Neuronal stem cell (in vitro differentiated cells): ENCODE measurements around the gene GMPS.
A peak's percentile ranks its signal among the peaks of the same experiment; 100 is the strongest.
"Not testable (repeated sequence)": the region's sequence is repeated elsewhere in the genome, so short reads cannot be mapped to it uniquely, and the experiment has no call there.

Experiments
- DNase-seq: peaks from one replicate; pipeline ENCODE4 v3.0.0-alpha.2; 2013; ENCODE audit warnings: low spot score
- H2AFZ ChIP-seq: one replicate; pipeline ENCODE4 v1.6.1; 2013; ENCODE audit warnings: mild to moderate bottlenecking, low read length, inconsistent platforms
- H2AK5ac ChIP-seq: 2 replicates; pipeline ENCODE4 v1.6.1; 2013; ENCODE audit warnings: low read depth, mild to moderate bottlenecking, inconsistent platforms, low read length, moderate library complexity, mixed read lengths
- H2BK120ac ChIP-seq: 2 replicates; pipeline ENCODE4 v1.6.1; 2013; ENCODE audit warnings: low read depth, mild to moderate bottlenecking, inconsistent platforms, low read length, moderate library complexity, mixed read lengths
- H2BK12ac ChIP-seq: one replicate; pipeline ENCODE4 v1.6.1; 2013; ENCODE audit warnings: low read length, inconsistent platforms
- H2BK15ac ChIP-seq: 2 replicates; pipeline ENCODE4 v1.6.1; 2013; ENCODE audit warnings: mild to moderate bottlenecking, low read length, inconsistent platforms, mixed read lengths
- H2BK5ac ChIP-seq: one replicate; pipeline ENCODE4 v1.6.1; 2013; ENCODE audit warnings: inconsistent platforms, mild to moderate bottlenecking, low read length, moderate library complexity
- H3K14ac ChIP-seq: one replicate; pipeline ENCODE4 v1.6.1; 2013; ENCODE audit warnings: low read length, inconsistent platforms
- H3K18ac ChIP-seq: 2 replicates; pipeline ENCODE4 v1.6.1; 2013; ENCODE audit warnings: low read length, inconsistent platforms
- H3K23ac ChIP-seq: 2 replicates; pipeline ENCODE4 v1.6.1; 2013; ENCODE audit warnings: low read depth, mild to moderate bottlenecking, mixed read lengths, low read length, inconsistent platforms; ENCODE audit not compliant: poor library complexity
- H3K27ac ChIP-seq: replicated peaks from 3 replicates; pipeline ENCODE4 v1.5.1; 2013; ENCODE audit warnings: low read length, inconsistent platforms
- H3K27me3 ChIP-seq, 3 experiments: 2 replicates each; pipeline ENCODE4 v1.6.1; 2013; ENCODE audit warnings: low read length in 3 of 3, mild to moderate bottlenecking in 2 of 3, inconsistent platforms in 1 of 3, low read depth in 1 of 3, mixed read lengths in 1 of 3, moderate library complexity in 1 of 3; ENCODE audit not compliant: control insufficient read depth in 3 of 3, insufficient read depth in 3 of 3
- H3K36me3 ChIP-seq, 2 donors: replicated peaks in 1 of 2; 2 replicates each; pipeline ENCODE4 v1.6.1; 2013; ENCODE audit warnings: low read length in 2 of 2; ENCODE audit not compliant: control insufficient read depth in 2 of 2, insufficient read depth in 2 of 2
- H3K4ac ChIP-seq: 2 replicates; pipeline ENCODE4 v1.6.1; 2013; ENCODE audit warnings: inconsistent platforms, mild to moderate bottlenecking, low read length, moderate library complexity
- H3K4me1 ChIP-seq, 2 donors: 1 replicate in 1 of 2; 2 replicates in 1 of 2; pipeline ENCODE4 v1.6.1; 2013; ENCODE audit warnings: low read length in 2 of 2, low read depth in 1 of 2; ENCODE audit not compliant: control insufficient read depth in 2 of 2, insufficient read depth in 1 of 2
- H3K4me2 ChIP-seq: one replicate; pipeline ENCODE4 v1.6.1; 2013; ENCODE audit warnings: mild to moderate bottlenecking, low read length, inconsistent platforms; ENCODE audit not compliant: insufficient read depth, poor library complexity, severe bottlenecking
- H3K4me3 ChIP-seq, 2 donors: 2 replicates each; pipeline ENCODE4 v1.5.1; 2013; ENCODE audit warnings: low read length in 2 of 2, mild to moderate bottlenecking in 2 of 2, inconsistent platforms in 1 of 2, moderate library complexity in 1 of 2
- H3K79me1 ChIP-seq: one replicate; pipeline ENCODE4 v1.6.1; 2013; ENCODE audit warnings: low read depth, mild to moderate bottlenecking, inconsistent platforms, low read length, moderate library complexity
- H3K9ac ChIP-seq: one replicate; pipeline ENCODE4 v1.6.1; 2013; ENCODE audit warnings: mild to moderate bottlenecking, low read depth, low read length, inconsistent platforms; ENCODE audit not compliant: poor library complexity
- H3K9me3 ChIP-seq, 2 donors: replicated peaks in 1 of 2; 2 replicates each; pipeline versions ENCODE3 to v1.6.1; 2013; ENCODE audit warnings: low read length in 2 of 2, mild to moderate bottlenecking in 2 of 2, inconsistent platforms in 1 of 2, low read depth in 1 of 2, mixed read lengths in 1 of 2, moderate library complexity in 1 of 2; ENCODE audit not compliant: control insufficient read depth in 2 of 2, insufficient read depth in 1 of 2
- H4K8ac ChIP-seq: one replicate; pipeline ENCODE4 v1.6.1; 2013; ENCODE audit warnings: low read depth, mild to moderate bottlenecking, inconsistent platforms, low read length, moderate library complexity
- H4K91ac ChIP-seq: one replicate; pipeline ENCODE4 v1.6.1; 2013; ENCODE audit warnings: low read length, low read depth, mild to moderate bottlenecking, inconsistent platforms; ENCODE audit not compliant: poor library complexity
- WGBS, 2 donors: extraction: QIAGEN DNeasy Blood & Tissue Kit; methylation state at CpG; one replicate each; pipeline ENCODE4 v1.1.7; 2013; ENCODE audit warnings: missing lambda C conversion rate in 2 of 2, mixed read lengths in 1 of 2; ENCODE audit not compliant: insufficient read length in 2 of 2, insufficient replicate concordance in 1 of 2; ENCODE audit errors: extremely low coverage in 2 of 2; 5-methylcytosine and 5-hydroxymethylcytosine counted together

GMPS gene

DNA sequence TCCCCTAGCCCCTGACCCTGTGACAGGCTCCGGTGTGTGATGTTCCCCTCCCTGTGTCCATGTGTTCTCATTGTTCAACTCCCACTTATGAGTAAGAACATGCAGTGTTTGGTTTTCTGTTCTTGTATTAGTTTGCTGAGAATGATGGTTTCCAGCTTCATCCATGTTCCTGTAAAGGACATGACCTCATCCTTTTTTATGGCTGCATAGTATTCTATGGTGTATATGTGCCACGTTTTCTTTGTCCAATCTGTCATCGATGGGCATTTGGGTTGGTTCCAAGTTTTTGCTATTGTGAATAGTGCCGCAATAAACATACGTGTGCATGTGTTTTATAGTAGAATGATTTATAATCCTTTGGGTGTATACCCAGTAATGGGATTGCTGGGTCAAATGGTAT is 90.6 kb downstream of the GMPS start:
- not testable (repeated sequence) for H2BK120ac ChIP-seq, H3K27ac ChIP-seq, H2BK15ac ChIP-seq, DNase-seq, H3K18ac ChIP-seq, H3K4me3 ChIP-seq, H3K79me1 ChIP-seq, H2AFZ ChIP-seq, H2AK5ac ChIP-seq, H4K91ac ChIP-seq, H3K4ac ChIP-seq, H3K9me3 ChIP-seq, H3K36me3 ChIP-seq, H3K14ac ChIP-seq, H3K4me1 ChIP-seq, H3K9ac ChIP-seq, H4K8ac ChIP-seq, H3K27me3 ChIP-seq, H2BK12ac ChIP-seq, H2BK5ac ChIP-seq, H3K23ac ChIP-seq, H3K4me2 ChIP-seq
- WGBS, 2 donors = no CpG with 5 or more reads among the region's 5 CpGs

DNA sequence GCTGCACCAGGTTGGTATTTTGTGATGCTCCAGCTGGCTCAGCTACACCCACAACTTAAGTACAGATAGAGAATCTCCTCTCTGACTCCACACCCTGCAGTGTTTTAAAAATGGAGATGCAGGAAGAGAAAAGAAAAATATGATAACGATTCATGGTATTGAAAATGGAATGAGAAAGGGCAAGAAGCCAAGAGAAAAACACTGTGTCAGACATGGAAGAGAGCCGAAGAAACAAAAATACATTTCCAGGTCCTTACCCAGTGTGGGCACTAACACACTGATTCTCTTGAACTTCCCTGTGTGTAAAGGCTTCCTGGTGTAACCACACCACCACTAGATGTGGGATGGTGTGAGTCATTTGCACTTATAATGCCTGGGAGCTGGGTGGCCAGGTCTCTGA is 93.1 kb downstream of the GMPS start:
- Histone ChIP-seq H3K79me1 (no peaks in the 10 kb centered on the region), H3K4me3 (no peak overlapping the region), H3K4me2 (no peak overlapping the region), H3K18ac (no peak overlapping the region), H4K8ac (no peak overlapping the region), H2BK5ac (no peak overlapping the region), H3K36me3 (no peaks in the 10 kb centered on the region), H3K4me1 (no peaks in the 10 kb centered on the region), H3K9me3 (no peaks in the 10 kb centered on the region), H3K23ac (no peak overlapping the region), H3K9ac (no peak overlapping the region), H2AFZ (no peak overlapping the region), H3K4ac (no peak overlapping the region), H3K14ac (no peak overlapping the region), H2BK15ac (no peak overlapping the region), H2AK5ac (no peak overlapping the region), H2BK120ac (no peak overlapping the region), H2BK12ac (no peak overlapping the region), H4K91ac (no peak overlapping the region), H3K27me3 (no peaks in the 10 kb centered on the region), H3K27ac (no peak overlapping the region)
- DNase-seq = no peak
- no CpG with 5 or more reads among the region's 2 CpGs for WGBS, 2 donors

DNA sequence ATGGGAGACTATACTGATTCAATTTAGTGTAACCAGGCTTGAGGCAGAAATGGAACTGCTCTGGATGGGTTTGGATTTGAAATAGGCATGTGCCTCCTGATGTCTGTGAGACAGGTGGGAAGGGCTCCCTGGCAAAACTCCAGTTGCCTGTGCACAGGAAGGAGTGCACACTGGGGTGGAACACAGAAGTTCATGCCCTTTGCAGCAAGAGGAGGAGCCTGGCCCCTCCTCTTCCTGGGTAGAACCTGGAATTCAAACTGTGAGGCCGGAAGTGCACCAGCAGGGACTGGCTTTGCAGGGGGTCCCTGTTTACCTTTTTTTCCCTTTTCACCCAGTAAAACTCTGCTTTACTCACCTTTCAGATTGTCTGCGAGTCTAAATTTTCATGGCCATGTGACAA is 99.9 kb downstream of the GMPS start:
- no peaks in the 10 kb centered on the region for H3K79me1 ChIP-seq
- no peak overlapping the region for H3K4me3 ChIP-seq
- H2BK12ac ChIP-seq = no peak overlapping the region
- peak overlapping the region; percentile 21 for H2AFZ ChIP-seq
- H3K27ac ChIP-seq = no peak overlapping the region
- H3K27me3 ChIP-seq = no peaks in the 10 kb centered on the region
- no CpG with 5 or more reads among the region's 2 CpGs for WGBS, 2 donors
- no peak overlapping the region for H3K4me2 ChIP-seq
- H3K36me3 ChIP-seq = no peaks in the 10 kb centered on the region
- H3K9ac ChIP-seq = no peak overlapping the region
- no peak for DNase-seq
- no peak overlapping the region for H2AK5ac ChIP-seq
- H3K4ac ChIP-seq = no peak overlapping the region
- no peak overlapping the region for H4K91ac ChIP-seq
- no peak overlapping the region for H3K23ac ChIP-seq
- H2BK5ac ChIP-seq = no peak overlapping the region
- peaks cover 4 to 9% of the 10 kb centered on the region in 2 donors for H3K9me3 ChIP-seq
- no peak overlapping the region for H3K18ac ChIP-seq
- no peak overlapping the region for H4K8ac ChIP-seq
- H2BK15ac ChIP-seq = no peak overlapping the region
- H3K4me1 ChIP-seq = no peaks in the 10 kb centered on the region
- H2BK120ac ChIP-seq = no peak overlapping the region
- no peak overlapping the region for H3K14ac ChIP-seq

DNA sequence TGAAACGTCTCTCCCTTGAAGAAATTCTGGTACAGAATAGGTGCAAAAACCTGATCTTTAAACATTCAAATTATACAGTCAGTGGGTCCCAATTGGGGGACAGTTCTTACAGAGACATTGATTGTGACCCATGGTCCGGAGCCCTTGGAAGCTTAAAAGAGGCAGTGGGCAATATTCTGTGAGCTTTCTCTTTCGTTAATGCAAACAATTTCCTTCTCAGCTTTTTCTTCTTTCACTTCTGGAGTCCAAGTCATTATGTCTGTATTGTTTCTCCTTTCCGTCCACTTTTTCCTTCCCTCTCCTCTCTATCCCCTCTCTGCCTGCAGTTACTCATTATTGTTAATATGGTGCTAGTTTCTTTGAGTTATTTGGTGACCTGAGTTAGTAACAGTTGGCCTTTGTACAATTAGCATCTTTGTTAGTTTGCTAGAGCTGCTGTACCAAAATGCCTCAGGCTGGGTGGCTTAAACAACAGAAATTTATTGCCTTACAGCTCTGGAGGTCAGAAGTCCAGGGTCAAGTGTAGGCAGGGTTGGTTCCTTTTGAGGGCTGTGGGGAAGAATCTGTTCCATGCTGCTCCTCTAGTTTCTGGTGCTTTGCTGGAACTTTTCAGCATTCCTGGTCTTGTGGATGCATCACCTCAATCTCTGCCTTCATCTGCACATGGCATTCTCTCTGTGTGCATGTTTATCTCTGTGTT is 102.6 kb downstream of the GMPS start:
- no peaks in the 10 kb centered on the region for H3K79me1 ChIP-seq
- no peaks in the 10 kb centered on the region for H3K4me1 ChIP-seq
- H2BK120ac ChIP-seq = no peak overlapping the region
- no peak overlapping the region for H2BK5ac ChIP-seq
- no peak overlapping the region for H3K9ac ChIP-seq
- no peak for DNase-seq
- H3K23ac ChIP-seq = no peak overlapping the region
- no peak overlapping the region for H3K4me2 ChIP-seq
- H4K8ac ChIP-seq = no peak overlapping the region
- H3K14ac ChIP-seq = no peak overlapping the region
- no peak overlapping the region for H2BK15ac ChIP-seq
- H3K4ac ChIP-seq = no peak overlapping the region
- no peaks in the 10 kb centered on the region for H3K36me3 ChIP-seq
- H3K27ac ChIP-seq = no peak overlapping the region
- no peak overlapping the region for H3K4me3 ChIP-seq
- WGBS, 2 donors = no CpG with 5 or more reads among the region's 4 CpGs
- no peaks in the 10 kb centered on the region for H3K27me3 ChIP-seq
- H2BK12ac ChIP-seq = no peak overlapping the region
- H2AFZ ChIP-seq = no peak overlapping the region
- H3K18ac ChIP-seq = no peak overlapping the region
- H2AK5ac ChIP-seq = no peak overlapping the region
- no peak overlapping the region for H4K91ac ChIP-seq
- H3K9me3 ChIP-seq = peaks cover 4 to 9% of the 10 kb centered on the region in 2 donors
